ENCODE results near the gene ASIC4. TPM values are rescaled to one million over a fixed set of nuclear protein-coding genes. Genes with fewer than 3 reads are reported as not detected.

The ASIC4 gene
- total RNA-seq, 1 donor from 2014 or later, result not detected

- Histone ChIP-seq H3K36me3 (ENCODE audit: control insufficient read depth, insufficient read depth, low read length) (no peaks in the 10 kb centered on the region), H3K4me3 (ENCODE audit: low read depth, low read length) (no peak overlapping the region)
- TF ChIP-seq, protein P1, sequence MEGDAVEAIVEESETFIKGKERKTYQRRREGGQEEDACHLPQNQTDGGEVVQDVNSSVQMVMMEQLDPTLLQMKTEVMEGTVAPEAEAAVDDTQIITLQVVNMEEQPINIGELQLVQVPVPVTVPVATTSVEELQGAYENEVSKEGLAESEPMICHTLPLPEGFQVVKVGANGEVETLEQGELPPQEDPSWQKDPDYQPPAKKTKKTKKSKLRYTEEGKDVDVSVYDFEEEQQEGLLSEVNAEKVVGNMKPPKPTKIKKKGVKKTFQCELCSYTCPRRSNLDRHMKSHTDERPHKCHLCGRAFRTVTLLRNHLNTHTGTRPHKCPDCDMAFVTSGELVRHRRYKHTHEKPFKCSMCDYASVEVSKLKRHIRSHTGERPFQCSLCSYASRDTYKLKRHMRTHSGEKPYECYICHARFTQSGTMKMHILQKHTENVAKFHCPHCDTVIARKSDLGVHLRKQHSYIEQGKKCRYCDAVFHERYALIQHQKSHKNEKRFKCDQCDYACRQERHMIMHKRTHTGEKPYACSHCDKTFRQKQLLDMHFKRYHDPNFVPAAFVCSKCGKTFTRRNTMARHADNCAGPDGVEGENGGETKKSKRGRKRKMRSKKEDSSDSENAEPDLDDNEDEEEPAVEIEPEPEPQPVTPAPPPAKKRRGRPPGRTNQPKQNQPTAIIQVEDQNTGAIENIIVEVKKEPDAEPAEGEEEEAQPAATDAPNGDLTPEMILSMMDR (IDR thresholded peaks at IDR 0.05; ENCODE audit: insufficient read depth, low read length, poor library complexity, severe bottlenecking), result no peak
Measured at GRCh38 chr2:219492575-219492974, 21.7 kb upstream of the ASIC4 start.

GRCh38 chr2:219493086-219493485, 21.2 kb upstream of the ASIC4 start:
- Histone ChIP-seq H3K36me3 (ENCODE audit: control insufficient read depth, insufficient read depth, low read length) (no peaks in the 10 kb centered on the region), H3K27me3 (ENCODE audit: control insufficient read depth, insufficient read depth, low read length) (peaks cover 73% of the 10 kb centered on the region), H3K4me3 (ENCODE audit: low read depth, low read length) (no peak overlapping the region)
- TF ChIP-seq, protein P1 (IDR thresholded peaks at IDR 0.05; ENCODE audit: insufficient read depth, low read length, poor library complexity, severe bottlenecking), result no peak
- DNase-seq (ENCODE audit: low read depth), result no peak

More at GRCh38 chr2:219492575-219492974, 21.7 kb upstream of the ASIC4 start:
- DNase-seq (ENCODE audit: low read depth), result no peak
- H3K27me3 ChIP-seq (ENCODE audit: control insufficient read depth, insufficient read depth, low read length), result peaks cover 70% of the 10 kb centered on the region

GRCh38 chr2:219494952-219495530, 19.2 kb upstream of the ASIC4 start:
- H3K4me3 ChIP-seq (ENCODE audit: low read depth, low read length), result no peak overlapping the region

DNA sequence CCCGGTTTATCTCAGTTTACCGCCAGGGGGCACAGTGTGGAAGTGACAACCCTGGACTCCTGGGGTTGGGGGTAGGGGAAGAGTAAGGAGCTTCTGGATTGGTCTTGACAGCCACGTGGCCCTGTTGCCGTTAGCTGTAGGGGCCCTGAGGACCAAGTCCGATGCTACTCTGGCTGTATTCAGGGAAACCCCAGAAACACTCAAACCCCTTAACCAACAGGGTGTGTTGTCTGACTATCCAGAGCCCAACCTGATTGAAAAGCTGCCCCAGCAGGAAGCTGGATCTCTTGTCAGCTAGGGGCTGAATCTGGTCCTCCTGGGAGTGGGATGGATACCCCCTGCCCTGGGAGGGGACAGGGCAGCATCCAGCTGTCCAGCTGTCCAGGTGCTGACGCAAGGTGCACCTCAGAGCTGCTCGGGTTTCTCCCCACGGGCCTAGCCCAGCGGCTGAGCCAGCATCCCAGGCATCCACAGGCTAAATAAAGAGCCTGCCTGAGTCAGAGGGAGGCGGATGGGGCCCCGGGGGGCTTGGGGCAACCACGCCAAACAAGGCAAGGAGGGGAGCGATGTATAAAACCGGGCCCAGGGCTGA, 18.7 kb upstream of the ASIC4 start:
- no peak overlapping the region for H3K4me3 ChIP-seq (ENCODE audit: low read depth, low read length)
- no peak for DNase-seq (ENCODE audit: low read depth)
- no peaks in the 10 kb centered on the region for H3K36me3 ChIP-seq (ENCODE audit: control insufficient read depth, insufficient read depth, low read length)
- TF ChIP-seq, protein P1 (IDR thresholded peaks at IDR 0.05; ENCODE audit: insufficient read depth, low read length, poor library complexity, severe bottlenecking), result peak; percentile 72
- peaks cover 67% of the 10 kb centered on the region for H3K27me3 ChIP-seq (ENCODE audit: control insufficient read depth, insufficient read depth, low read length)

More at GRCh38 chr2:219494952-219495530, 19.2 kb upstream of the ASIC4 start:
- H3K27me3 ChIP-seq (ENCODE audit: control insufficient read depth, insufficient read depth, low read length), result peaks cover 69% of the 10 kb centered on the region
- TF ChIP-seq, protein P1 (IDR thresholded peaks at IDR 0.05; ENCODE audit: insufficient read depth, low read length, poor library complexity, severe bottlenecking), result no peak
- H3K36me3 ChIP-seq (ENCODE audit: control insufficient read depth, insufficient read depth, low read length), result no peaks in the 10 kb centered on the region
- no peak for DNase-seq (ENCODE audit: low read depth)

DNA sequence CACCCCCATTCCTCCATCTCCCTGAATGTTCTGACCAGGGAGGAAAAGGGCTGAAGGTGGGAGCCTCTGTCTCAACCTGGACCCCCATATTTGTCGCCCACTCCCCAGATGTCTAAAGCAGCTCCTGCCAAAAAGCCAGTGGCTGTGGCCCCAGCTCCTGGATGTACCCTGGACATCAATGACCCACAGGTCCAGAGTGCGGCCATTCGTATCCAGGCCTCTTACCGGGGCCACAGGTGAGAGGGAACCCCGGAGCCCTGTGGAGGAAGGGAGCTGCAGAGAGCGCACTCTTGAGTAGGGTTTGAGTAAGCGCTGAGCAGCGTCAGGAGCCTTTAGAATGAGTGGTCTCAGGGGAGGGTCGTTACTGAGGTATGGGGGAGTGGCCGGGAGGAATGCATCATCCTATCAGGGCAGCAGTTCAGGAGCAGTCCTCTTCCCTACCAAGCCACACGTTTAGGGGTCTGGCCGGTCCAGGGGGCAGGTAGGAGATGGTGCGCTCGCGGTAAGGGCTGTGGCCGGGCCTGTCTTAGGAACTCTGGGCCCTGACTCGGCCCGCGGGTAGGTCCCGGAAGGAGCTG, 17.9 kb upstream of the ASIC4 start:
- no peak overlapping the region for H3K4me3 ChIP-seq (ENCODE audit: low read depth, low read length)
- TF ChIP-seq, protein P1 (IDR thresholded peaks at IDR 0.05; ENCODE audit: insufficient read depth, low read length, poor library complexity, severe bottlenecking), result no peak
- H3K36me3 ChIP-seq (ENCODE audit: control insufficient read depth, insufficient read depth, low read length), result no peaks in the 10 kb centered on the region

More for the DNA sequence above, 17.9 kb upstream of the ASIC4 start:
- DNase-seq (ENCODE audit: low read depth), result no peak
- H3K27me3 ChIP-seq (ENCODE audit: control insufficient read depth, insufficient read depth, low read length), result peaks cover 66% of the 10 kb centered on the region

All from kidney epithelial cell (primary cell).